LNCaP clone FGC (cell line): ENCODE data around the gene COL6A3.

Experiments used
- DNase-seq: peaks from one replicate; pipeline ENCODE4 v3.0.0-alpha.2; 2011; ENCODE audit warnings: low read depth
- H3K4me3 ChIP-seq: 2 replicates; pipeline ENCODE4 v1.5.1; 2011; ENCODE audit warnings: mild to moderate bottlenecking, low read depth, low read length, control low read depth
- CTCF ChIP-seq: IDR thresholded peaks from 2 replicates; pipeline ENCODE4 v1.5.1; 2012; ENCODE audit warnings: mild to moderate bottlenecking; ENCODE audit not compliant: control insufficient read depth, insufficient read depth; ENCODE audit errors: extremely low read depth

The COL6A3 gene

GRCh38 chr2:237384672-237385020 lies 29.3 kb downstream of the COL6A3 start:
- H3K4me3 ChIP-seq, result no peak overlapping the region
- DNase-seq, result no peak
- no peak for TF ChIP-seq CTCF

GRCh38 chr2:237383991-237384671 lies 29.8 kb downstream of the COL6A3 start:
- no peak for DNase-seq
- no peak for TF ChIP-seq CTCF
- H3K4me3 ChIP-seq, result no peak overlapping the region

- no peak for TF ChIP-seq CTCF
- DNase-seq, result no peak
- no peak overlapping the region for H3K4me3 ChIP-seq
Observed at GRCh38 chr2:237380768-237381167, 33.2 kb downstream of the COL6A3 start.

- TF ChIP-seq CTCF, result no peak
- no peak overlapping the region for H3K4me3 ChIP-seq
- DNase-seq, result no peak
Observed at GRCh38 chr2:237379636-237380035, 34.3 kb downstream of the COL6A3 start.

- no peak for TF ChIP-seq CTCF
- no peak overlapping the region for H3K4me3 ChIP-seq
- DNase-seq, result no peak
Observed at GRCh38 chr2:237378650-237379049, 35.3 kb downstream of the COL6A3 start.

- no peak for TF ChIP-seq CTCF
- DNase-seq, result no peak
Observed at GRCh38 chr2:237374284-237375060, 39.5 kb downstream of the COL6A3 start.

GRCh38 chr2:237371856-237372255 lies 42.1 kb downstream of the COL6A3 start:
- H3K4me3 ChIP-seq, result no peak overlapping the region
- no peak for DNase-seq
- TF ChIP-seq CTCF, result no peak

More at GRCh38 chr2:237374284-237375060, 39.5 kb downstream of the COL6A3 start:
- H3K4me3 ChIP-seq, result no peak overlapping the region
